Gastrocnemius medialis (tissue), 4 donors: Measurements from ENCODE around the gene CLNK. TPM values are rescaled to one million over a fixed set of nuclear protein-coding genes. Genes with fewer than 3 reads are reported as not detected.
"Not testable (repeated sequence)": the region's sequence is repeated elsewhere in the genome, so short reads cannot be mapped to it uniquely, and the experiment has no call there.

Source experiments
- ATAC-seq, 2 donors: fragments of 150-250 bp; one replicate each; pipeline ENCODE4 v1.9.1; 2016
- DNase-seq, 2 donors: peaks; one replicate each; pipeline ENCODE4 v3.0.0-alpha.2; 2019
- H3K27ac ChIP-seq, 4 donors: fragments of 200-600 bp; sonication (generic); 1 replicate in 1 of 4; 2 replicates in 3 of 4; pipeline ENCODE4 v1.5.1; 2016 to 2018; ENCODE audit warnings: mild to moderate bottlenecking in 2 of 4, moderate library complexity in 1 of 4
- H3K27me3 ChIP-seq, 3 donors: fragments of 200-600 bp; sonication (generic) in 2 of 3; 1 replicate in 1 of 3; 2 replicates in 2 of 3; pipeline versions ENCODE4 v1.5.1 to v1.6.0; 2016 to 2019; ENCODE audit warnings: mild to moderate bottlenecking in 1 of 3, moderate library complexity in 1 of 3
- H3K36me3 ChIP-seq, 2 donors: fragments of 200-600 bp; sonication (generic) in 1 of 2; one replicate each; pipeline ENCODE4 v1.5.1; 2017 to 2018
- H3K4me1 ChIP-seq, 2 donors: fragments of 200-600 bp; sonication (generic) in 1 of 2; one replicate each; pipeline ENCODE4 v1.5.1; 2016 to 2017; ENCODE audit warnings: mild to moderate bottlenecking in 2 of 2
- H3K4me3 ChIP-seq, 4 donors: fragments of 200-600 bp; sonication (generic) in 3 of 4; 1 replicate in 1 of 4; 2 replicates in 3 of 4; pipeline ENCODE4 v1.5.1; 2016 to 2019; ENCODE audit warnings: mild to moderate bottlenecking in 2 of 4
- H3K9me3 ChIP-seq, 3 donors: fragments of 200-600 bp; sonication (generic) in 2 of 3; 1 replicate in 1 of 3; 2 replicates in 2 of 3; pipeline ENCODE4 v1.5.1; 2016 to 2019
- POLR2A ChIP-seq, 2 donors: fragments of 450-650 bp; IDR thresholded peaks; one replicate each; pipeline ENCODE4 v1.6.1; 2017; ENCODE audit warnings: antibody characterized with exemption in 2 of 2, mild to moderate bottlenecking in 2 of 2, moderate library complexity in 2 of 2
- in situ Hi-C, 4 donors: fragments of 200-750 bp; cut with MboI; loops; one replicate each; pipeline versions ENCODE4 v1.15.0 to v1.8.0; 2017; ENCODE audit warnings: low sequenced_read_pairs in 4 of 4
- intact Hi-C: fragments of 100-400 bp; cut with DNase I; formaldehyde crosslinking; loops from one replicate; pipeline ENCODE4 v1.15.1; 2023; ENCODE audit warnings: low total_unique reads
- total RNA-seq, 4 donors: library from RNA; depleted of rRNA; stranded (reverse); fragments of >200 nt; gene quantifications; one replicate each; pipeline versions ENCODE4 v1.1.0 to v1.2.3, GENCODE V29; 2016
- TF ChIP-seq, protein P1 (sequence below), 5 experiments: fragments of 450-650 bp in 3 of 5; fragments of 200-600 bp in 2 of 5; sonication (generic) in 2 of 5; IDR thresholded peaks in 4 of 5; conservative IDR thresholded peaks in 1 of 5; 1 replicate in 4 of 5; 2 replicates in 1 of 5; pipeline ENCODE4 v1.5.1; 2016 to 2019; ENCODE audit warnings: antibody characterized with exemption in 5 of 5, mild to moderate bottlenecking in 3 of 5, moderate library complexity in 3 of 5

The CLNK gene
- total RNA-seq, 4 donors from 2014 or later = not detected

DNA sequence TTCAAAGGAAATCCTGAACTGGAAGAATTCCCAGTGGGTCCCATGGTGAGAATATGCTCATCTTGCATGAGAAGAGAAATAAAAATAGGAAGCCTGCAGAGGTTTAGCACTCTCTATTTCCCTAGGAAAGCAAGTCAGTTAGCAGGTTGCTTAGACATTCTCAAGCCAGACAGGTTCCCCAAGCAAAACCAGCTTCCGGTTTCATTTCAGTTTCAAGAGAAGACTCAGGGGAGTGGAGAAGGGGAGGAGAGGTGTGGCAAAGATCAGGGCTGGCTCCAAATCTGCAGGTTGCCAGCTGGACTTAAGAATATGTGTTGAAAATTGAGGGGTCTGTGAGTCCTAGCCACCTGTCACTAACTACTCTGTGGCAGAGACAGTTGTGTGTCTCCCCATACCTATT lies 107.5 kb downstream of the CLNK start:
- Histone ChIP-seq H3K4me3 (no peak overlapping the region), H3K27ac (no peak overlapping the region), H3K4me1 (no peaks in the 10 kb centered on the region), H3K9me3 (no peaks in the 10 kb centered on the region), H3K36me3 (no peaks in the 10 kb centered on the region), H3K27me3 (no peaks in the 10 kb centered on the region)
- intact Hi-C loops (loop anchor here (10.0 kb wide), 1 partner anchor 848 kb away; the partner anchor contains the start of gene HS3ST1), in situ Hi-C loops (loop anchor here in 2 of 4 donors (25.0 kb wide), 2 partner anchors 860 to 1135 kb away; partner anchors contain the start of gene HS3ST1 (in 2 of the 2))
- TF ChIP-seq, protein P1, sequence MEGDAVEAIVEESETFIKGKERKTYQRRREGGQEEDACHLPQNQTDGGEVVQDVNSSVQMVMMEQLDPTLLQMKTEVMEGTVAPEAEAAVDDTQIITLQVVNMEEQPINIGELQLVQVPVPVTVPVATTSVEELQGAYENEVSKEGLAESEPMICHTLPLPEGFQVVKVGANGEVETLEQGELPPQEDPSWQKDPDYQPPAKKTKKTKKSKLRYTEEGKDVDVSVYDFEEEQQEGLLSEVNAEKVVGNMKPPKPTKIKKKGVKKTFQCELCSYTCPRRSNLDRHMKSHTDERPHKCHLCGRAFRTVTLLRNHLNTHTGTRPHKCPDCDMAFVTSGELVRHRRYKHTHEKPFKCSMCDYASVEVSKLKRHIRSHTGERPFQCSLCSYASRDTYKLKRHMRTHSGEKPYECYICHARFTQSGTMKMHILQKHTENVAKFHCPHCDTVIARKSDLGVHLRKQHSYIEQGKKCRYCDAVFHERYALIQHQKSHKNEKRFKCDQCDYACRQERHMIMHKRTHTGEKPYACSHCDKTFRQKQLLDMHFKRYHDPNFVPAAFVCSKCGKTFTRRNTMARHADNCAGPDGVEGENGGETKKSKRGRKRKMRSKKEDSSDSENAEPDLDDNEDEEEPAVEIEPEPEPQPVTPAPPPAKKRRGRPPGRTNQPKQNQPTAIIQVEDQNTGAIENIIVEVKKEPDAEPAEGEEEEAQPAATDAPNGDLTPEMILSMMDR (IDR thresholded peaks at IDR 0.05 in 4 of 5, conservative IDR thresholded peaks at IDR 0.05 in 1 of 5) = no peak
- no peak for TF ChIP-seq POLR2A (IDR thresholded peaks at IDR 0.05)
- ATAC-seq = no peak
- DNase-seq = no peak

DNA sequence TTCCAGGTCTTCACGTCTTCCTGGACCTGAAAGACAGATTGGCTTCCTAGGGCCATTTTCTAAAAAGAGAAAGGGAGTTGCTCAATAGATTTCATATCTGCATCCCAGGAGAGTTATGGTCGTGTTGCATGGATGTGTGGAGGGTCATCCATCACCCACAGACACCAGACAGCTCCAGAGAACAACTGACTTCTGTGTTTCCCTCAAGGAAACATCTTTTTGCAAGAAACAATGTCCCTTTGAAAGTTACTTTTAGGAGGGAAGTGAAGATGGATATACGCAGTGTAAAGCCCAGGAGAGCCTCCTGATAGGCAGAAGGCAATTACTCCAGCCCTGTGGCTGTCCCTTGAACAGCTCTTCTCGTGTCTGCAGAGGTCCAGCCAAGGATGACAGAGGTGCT lies 108.3 kb downstream of the CLNK start:
- in situ Hi-C loops (loop anchor here in 2 of 4 donors (25.0 kb wide), 2 partner anchors 861 to 1136 kb away; partner anchors contain the start of gene HS3ST1 (in 2 of the 2)), intact Hi-C loops (loop anchor here (10.0 kb wide), 1 partner anchor 849 kb away; the partner anchor contains the start of gene HS3ST1)
- Histone ChIP-seq H3K4me1 (no peaks in the 10 kb centered on the region), H3K27ac (no peak overlapping the region), H3K4me3 (no peak overlapping the region), H3K36me3 (no peaks in the 10 kb centered on the region), H3K9me3 (no peaks in the 10 kb centered on the region), H3K27me3 (no peaks in the 10 kb centered on the region)
- TF ChIP-seq, protein P1 (IDR thresholded peaks at IDR 0.05 in 4 of 5, conservative IDR thresholded peaks at IDR 0.05 in 1 of 5) = no peak
- no peak for TF ChIP-seq POLR2A (IDR thresholded peaks at IDR 0.05)
- DNase-seq (no peak), ATAC-seq (no peak)

DNA sequence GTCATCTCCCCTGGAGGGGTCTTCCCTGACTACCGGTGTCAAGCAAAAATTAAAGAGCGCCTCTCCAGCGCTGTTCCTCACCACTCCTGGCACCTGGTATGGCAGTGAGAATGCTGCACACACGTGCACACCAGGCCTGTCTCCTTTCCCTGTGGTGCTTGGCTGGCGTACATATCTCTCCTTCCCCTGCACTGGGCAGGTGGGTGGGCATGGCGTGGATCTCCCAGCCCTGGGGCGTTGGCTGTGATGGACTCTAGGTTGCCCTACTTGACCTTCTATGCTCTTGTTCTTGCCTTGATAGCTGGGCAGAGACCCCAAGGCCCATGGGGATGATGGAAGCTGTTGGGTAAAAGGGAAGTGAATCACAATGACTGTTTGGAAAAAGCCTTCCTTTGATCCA lies 109.2 kb downstream of the CLNK start:
- no peak overlapping the region for H3K4me3 ChIP-seq
- H3K27me3 ChIP-seq = no peaks in the 10 kb centered on the region
- intact Hi-C loops (loop anchor here (10.0 kb wide), 1 partner anchor 849 kb away; the partner anchor contains the start of gene HS3ST1), in situ Hi-C loops (loop anchor here in 2 of 4 donors (25.0 kb wide), 2 partner anchors 862 to 1137 kb away; partner anchors contain the start of gene HS3ST1 (in 2 of the 2))
- no peaks in the 10 kb centered on the region for H3K36me3 ChIP-seq
- H3K4me1 ChIP-seq = no peaks in the 10 kb centered on the region
- no peaks in the 10 kb centered on the region for H3K9me3 ChIP-seq
- DNase-seq (no peak), ATAC-seq (no peak)
- no peak overlapping the region for H3K27ac ChIP-seq
- TF ChIP-seq, protein P1 (IDR thresholded peaks at IDR 0.05 in 4 of 5, conservative IDR thresholded peaks at IDR 0.05 in 1 of 5) = no peak
- no peak for TF ChIP-seq POLR2A (IDR thresholded peaks at IDR 0.05)

DNA sequence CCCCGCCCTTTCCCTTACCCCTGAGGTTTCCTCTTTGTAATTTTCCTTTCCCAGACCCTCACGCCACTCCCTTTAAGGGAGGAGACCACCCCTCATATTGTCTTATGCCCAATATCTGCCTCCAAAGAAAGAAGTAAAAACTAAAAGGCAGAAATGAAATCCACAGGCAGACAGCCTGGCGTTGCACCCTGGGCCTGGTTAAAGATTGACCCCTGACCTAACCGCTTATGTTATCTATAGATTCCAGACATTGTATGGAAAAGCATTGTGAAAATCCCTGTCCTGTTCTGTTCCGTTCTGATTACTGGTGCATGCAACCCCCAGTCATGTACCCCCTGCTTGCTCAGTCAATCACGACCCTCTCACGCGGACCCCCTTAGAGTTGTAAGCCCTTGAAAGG lies 110.0 kb downstream of the CLNK start:
- in situ Hi-C loops = loop anchor here in 1 of 4 donors (25.0 kb wide), 1 partner anchor 1138 kb away; no protein-coding TSS in a partner anchor
- H3K4me1 ChIP-seq, ATAC-seq: not testable (repeated sequence)

DNA sequence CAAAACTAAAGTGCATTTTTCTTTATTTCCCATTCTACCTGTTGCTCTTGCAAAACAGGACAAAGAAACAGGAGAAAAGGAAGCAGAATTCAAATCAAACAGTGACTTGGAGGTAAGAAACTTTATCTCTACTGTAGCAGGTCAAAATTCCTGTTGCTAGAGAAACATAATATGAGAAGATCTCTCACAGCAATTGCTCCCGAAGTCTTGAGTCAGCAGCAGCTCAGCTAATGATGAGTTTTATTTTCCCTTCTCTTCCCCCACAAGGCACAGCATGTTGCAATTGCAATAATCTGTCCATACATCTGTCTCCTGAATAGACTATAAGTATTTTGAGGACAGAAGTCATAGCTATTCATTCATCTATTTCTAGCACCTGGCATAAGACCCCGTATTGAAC lies 112.7 kb downstream of the CLNK start:
- Histone ChIP-seq H3K9me3 (no peaks in the 10 kb centered on the region), H3K36me3 (no peaks in the 10 kb centered on the region), H3K4me3 (no peak overlapping the region), H3K27me3 (no peaks in the 10 kb centered on the region), H3K4me1 (no peaks in the 10 kb centered on the region), H3K27ac (no peak overlapping the region)
- TF ChIP-seq POLR2A (IDR thresholded peaks at IDR 0.05) = no peak
- TF ChIP-seq, protein P1 (IDR thresholded peaks at IDR 0.05 in 4 of 5, conservative IDR thresholded peaks at IDR 0.05 in 1 of 5) = no peak
- in situ Hi-C loops (loop anchor here in 1 of 4 donors (25.0 kb wide), 1 partner anchor 1140 kb away; no protein-coding TSS in a partner anchor), intact Hi-C loops (loop anchor here (10.0 kb wide), 1 partner anchor 853 kb away; the partner anchor contains the start of gene HS3ST1)
- no peak for ATAC-seq
- DNase-seq = no peak

More for the DNA sequence above, 110.0 kb downstream of the CLNK start:
- not testable (repeated sequence) for H3K27me3 ChIP-seq, H3K27ac ChIP-seq, H3K4me3 ChIP-seq, H3K36me3 ChIP-seq, H3K9me3 ChIP-seq, DNase-seq
- intact Hi-C loops = loop anchor here (10.0 kb wide), 1 partner anchor 850 kb away; the partner anchor contains the start of gene HS3ST1
